Endothelial cell of umbilical vein (primary cell): ENCODE data around the gene RNASE7. TPM values are rescaled to one million over a fixed set of nuclear protein-coding genes. Genes with fewer than 3 reads are reported as not detected.

Experiments
- BruUV-seq: library from RNA; stranded (reverse); fragments of 400-500 nt; replicated peaks from 2 replicates; lab custom pipeline; 2021; lab: Mats Ljungman, UMichigan
- CTCF ChIA-PET: fragments of 300-600, 350-600 bp; sonication (Branson Sonifier 250); formaldehyde crosslinking; loops from one replicate; lab custom pipeline; 2021; ENCODE audit warnings: antibody characterized with exemption, inconsistent platforms; lab: Charles Lee
- POLR2A ChIA-PET: fragments of 300-600, 350-600 bp; sonication (Branson Sonifier 250); formaldehyde crosslinking; loops from one replicate; lab custom pipeline; 2021; ENCODE audit warnings: antibody characterized with exemption, inconsistent platforms; lab: Charles Lee
- DNase-seq: peaks from one replicate; pipeline ENCODE4 v3.0.0-alpha.2; 2011; ENCODE audit warnings: low read depth, low spot score
- FAIRE-seq: peaks from 2 replicates; lab custom pipeline; 2011; peaks lifted over from hg19 to GRCh38; lab: Jason Lieb, UNC
- H2AFZ ChIP-seq: 2 replicates; pipeline ENCODE4 v1.6.0; 2012; ENCODE audit warnings: low read depth, low read length, control low read depth, inconsistent platforms
- H3K27ac ChIP-seq: 2 replicates; pipeline ENCODE4 v1.5.1; 2011; ENCODE audit warnings: low read depth, mild to moderate bottlenecking, control low read depth, low read length, moderate library complexity; ENCODE audit not compliant: insufficient read depth
- H3K27me3 ChIP-seq, 2 experiments: 2 replicates each; pipeline versions ENCODE4 v1.6.0 to v1.6.1; 2011; ENCODE audit warnings: low read length in 2 of 2, mixed read lengths in 1 of 2; ENCODE audit not compliant: control insufficient read depth in 2 of 2, insufficient read depth in 2 of 2
- H3K36me3 ChIP-seq, 2 experiments: 2 replicates in 1 of 2; 3 replicates in 1 of 2; pipeline ENCODE4 v1.5.1; 2011; ENCODE audit warnings: low read length in 2 of 2, mild to moderate bottlenecking in 1 of 2, moderate library complexity in 1 of 2; ENCODE audit not compliant: control insufficient read depth in 2 of 2, insufficient read depth in 2 of 2; ENCODE audit errors: extremely low read depth in 1 of 2
- H3K4me1 ChIP-seq: 3 replicates; pipeline ENCODE4 v1.5.1; 2011; ENCODE audit warnings: mild to moderate bottlenecking, low read length; ENCODE audit not compliant: control insufficient read depth, insufficient read depth; ENCODE audit errors: extremely low read depth
- H3K4me2 ChIP-seq: 2 replicates; pipeline ENCODE4 v1.6.1; 2011; ENCODE audit warnings: low read length, control low read depth, mixed read lengths; ENCODE audit not compliant: insufficient read depth
- H3K4me3 ChIP-seq, 3 experiments: fragments of 200-600 bp in 1 of 3; sonication (generic), shearing (Covaris generic) in 1 of 3; replicated peaks in 1 of 3; 2 replicates each; pipeline ENCODE4 v1.5.1; 2011 to 2016; ENCODE audit warnings: control low read depth in 3 of 3, low read length in 3 of 3, mild to moderate bottlenecking in 2 of 3, inconsistent platforms in 1 of 3, low read depth in 1 of 3, moderate library complexity in 1 of 3; ENCODE audit not compliant: insufficient read depth in 1 of 3
- H3K79me2 ChIP-seq: 2 replicates; pipeline ENCODE4 v1.6.0; 2012; ENCODE audit warnings: low read length, inconsistent platforms; ENCODE audit not compliant: control insufficient read depth, insufficient read depth
- H3K9ac ChIP-seq: replicated peaks from 2 replicates; pipeline ENCODE3; 2011; ENCODE audit warnings: low read length, control low read depth; ENCODE audit not compliant: insufficient read depth; ENCODE audit errors: extremely low read depth
- H3K9me1 ChIP-seq: replicated peaks from 3 replicates; pipeline ENCODE4 v1.6.0; 2011; ENCODE audit warnings: mild to moderate bottlenecking, low read length; ENCODE audit not compliant: control insufficient read depth, insufficient read depth; ENCODE audit errors: extremely low read depth
- H3K9me3 ChIP-seq: replicated peaks from 2 replicates; pipeline ENCODE4 v1.5.1; 2012; ENCODE audit warnings: low read length, inconsistent platforms; ENCODE audit not compliant: control insufficient read depth, insufficient read depth
- H4K20me1 ChIP-seq: replicated peaks from 2 replicates; pipeline ENCODE3; 2011; ENCODE audit warnings: mild to moderate bottlenecking, low read length; ENCODE audit not compliant: control insufficient read depth, insufficient read depth; ENCODE audit errors: extremely low read depth
- CTCF ChIP-seq, 2 donors: IDR thresholded peaks; 1 replicate in 1 of 2; 2 replicates in 1 of 2; pipeline ENCODE4 v1.5.1; 2011; ENCODE audit warnings: low read length in 2 of 2, mild to moderate bottlenecking in 2 of 2, moderate library complexity in 2 of 2, control low read depth in 1 of 2, inconsistent platforms in 1 of 2, low read depth in 1 of 2; ENCODE audit not compliant: insufficient read depth in 1 of 2; ENCODE audit errors: extremely low read depth in 1 of 2
- EZH2 ChIP-seq: IDR thresholded peaks from 2 replicates; pipeline ENCODE4 v1.6.1; 2012; ENCODE audit warnings: borderline replicate concordance, low read depth, mild to moderate bottlenecking, moderate library complexity, low read length, inconsistent platforms; ENCODE audit not compliant: severe bottlenecking
- FOS ChIP-seq: IDR thresholded peaks from 2 replicates; pipeline ENCODE4 v1.6.1; 2011; ENCODE audit warnings: mild to moderate bottlenecking, low read length, moderate library complexity, borderline replicate concordance; ENCODE audit not compliant: insufficient read depth
- GATA2 ChIP-seq: IDR thresholded peaks from 2 replicates; pipeline ENCODE4 v1.7.0; 2011; ENCODE audit warnings: low read depth, mild to moderate bottlenecking, moderate library complexity, mixed read lengths, low read length; ENCODE audit not compliant: insufficient read length, insufficient read depth
- JUN ChIP-seq: IDR thresholded peaks from 2 replicates; pipeline ENCODE4 v1.6.1; 2011; ENCODE audit warnings: borderline replicate concordance, low read depth; ENCODE audit not compliant: insufficient read length, insufficient read depth
- MAX ChIP-seq: IDR thresholded peaks from 2 replicates; pipeline ENCODE4 v1.6.1; 2011; ENCODE audit not compliant: insufficient read depth, insufficient read length
- MYC ChIP-seq: IDR thresholded peaks from one replicate; pipeline ENCODE4 v1.6.1; 2011; ENCODE audit warnings: mild to moderate bottlenecking, low read depth, low read length
- POLR2A ChIP-seq: IDR thresholded peaks from 2 replicates; pipeline ENCODE4 v1.6.1; 2012; ENCODE audit warnings: low read depth, mild to moderate bottlenecking, control low read depth, low read length
- POLR2AphosphoS5 ChIP-seq: IDR thresholded peaks from 2 replicates; pipeline ENCODE4 v1.6.1; 2012; ENCODE audit warnings: low read depth, mild to moderate bottlenecking, control low read depth, low read length, moderate library complexity; ENCODE audit not compliant: insufficient read depth
- dilution Hi-C: fragments of 300-500 bp; cut with MboI; formaldehyde crosslinking; loops from one replicate; pipeline ENCODE4 v1.15.0; 2019; ENCODE audit warnings: low sequenced_read_pairs; ENCODE audit not compliant: extremely low pct_ligation_motif_present
- intact Hi-C: fragments of 100-400 bp; cut with micrococcal nuclease; formaldehyde crosslinking; loops from one replicate; pipeline ENCODE4 v1.10.0; 2022
- polyA plus RNA-seq, 4 experiments: library from polyadenylated mRNA; depleted of rRNA in 3 of 4; stranded (reverse) in 3 of 4; unstranded in 1 of 4; fragments of >200 nt; gene quantifications; 2 replicates each; pipeline versions ENCODE4 v1.2.1 to v1.2.3, GENCODE V29; 2011 to 2012; ENCODE audit warnings: missing spikeins in 1 of 4
- total RNA-seq: library from RNA; stranded (reverse); gene quantifications from 2 replicates; pipeline ENCODE4 v1.2.3, GENCODE V29; 2021

RNASE7 gene
- total and polyA plus RNA-seq, 2 donors (not counting 3 experiments of a cell fraction or from before 2014, with no cell fraction given) = not detected

- Histone ChIP-seq H3K4me2 (no peak within 1 kb of the TSS), H3K9ac (no peak within 1 kb of the TSS), H3K4me3 (no peak within 1 kb of the TSS), H3K36me3 (peaks cover 14 to 17% of the 10 kb centered on the region in 2 experiments), H3K27ac (no peak within 1 kb of the TSS), H3K4me1 (no peaks in the 10 kb centered on the region), H3K79me2 (no peaks in the 10 kb centered on the region), H3K9me3 (no peaks in the 10 kb centered on the region), H3K9me1 (no peaks in the 10 kb centered on the region), H2AFZ (no peak within 1 kb of the TSS), H3K27me3 (no peaks in the 10 kb centered on the region), H4K20me1 (no peaks in the 10 kb centered on the region)
- dilution Hi-C loops = no loop called here
- intact Hi-C loops = no loop called here
- POLR2A ChIA-PET = no interaction called here
- BruUV-seq = no TSS peak
- CTCF ChIA-PET = interaction anchor here (1.0 to 3.4 kb wide), 5 partner anchors 16 to 141 kb away, joined by 3 to 23 read pairs (median 5); no protein-coding TSS in a partner anchor
- DNase-seq = no peak
- no peak for FAIRE-seq
- TF ChIP-seq POLR2A (no peak), MAX (no peak), POLR2AphosphoS5 (no peak), GATA2 (no peak), FOS (no peak), CTCF (IDR thresholded peaks at IDR 0.05; ENCODE audit: extremely low read depth in 1 of 2, insufficient read depth in 1 of 2, low read depth in 1 of 2, low read length in 2 of 2) (no peak), EZH2 (no peak), JUN (no peak), MYC (no peak)
These were observed 43.3 kb upstream of the RNASE7 start, which contains the start of gene SLC39A2 for GRCh38 chr14:20998674-20999366. TSS of gene SLC39A2 (plus strand) at chr14:20999293. CDS start at chr14:20999447, 154 bp downstream.
